Measurements from ENCODE around the gene MYPOP.

MYPOP gene

GRCh38 chr19:45863840-45864628 lies 38.4 kb downstream of the MYPOP start, which contains the start of gene FOXA3:
FOXA3 (plus strand) TSS chr19:45864326; CDS start chr19:45864457, 131 bp downstream.
- no peak for DNase-seq (ENCODE audit: low read depth)

- no peak for DNase-seq (ENCODE audit: low read depth)
Observed at GRCh38 chr19:45863335-45863839, 39.0 kb downstream of the MYPOP start.

GRCh38 chr19:45862564-45863334 lies 39.7 kb downstream of the MYPOP start, which contains the start of gene SYMPK:
SYMPK (minus strand) TSS chr19:45863147; CDS start chr19:45854495, 8,652 bp downstream.
- peak; percentile 99 for DNase-seq (ENCODE audit: low read depth)

DNA sequence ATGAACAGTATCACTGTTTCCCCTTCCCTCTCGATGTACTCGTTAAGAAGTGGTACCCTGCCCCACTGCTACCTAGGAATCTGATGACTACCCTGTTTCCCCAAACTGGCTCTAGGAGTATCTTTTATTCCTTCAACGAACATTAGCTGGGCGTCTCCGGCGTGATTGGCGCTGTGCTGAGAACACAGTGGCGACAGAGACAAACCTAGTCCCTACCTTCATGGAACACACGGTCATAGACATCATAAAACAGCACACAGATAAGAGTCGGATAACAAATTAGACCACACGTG lies 40.2 kb downstream of the MYPOP start:
- no peak for DNase-seq (ENCODE audit: low read depth)

GRCh38 chr19:45860359-45861259 lies 41.8 kb downstream of the MYPOP start:
- DNase-seq (ENCODE audit: low read depth): no peak

DNA sequence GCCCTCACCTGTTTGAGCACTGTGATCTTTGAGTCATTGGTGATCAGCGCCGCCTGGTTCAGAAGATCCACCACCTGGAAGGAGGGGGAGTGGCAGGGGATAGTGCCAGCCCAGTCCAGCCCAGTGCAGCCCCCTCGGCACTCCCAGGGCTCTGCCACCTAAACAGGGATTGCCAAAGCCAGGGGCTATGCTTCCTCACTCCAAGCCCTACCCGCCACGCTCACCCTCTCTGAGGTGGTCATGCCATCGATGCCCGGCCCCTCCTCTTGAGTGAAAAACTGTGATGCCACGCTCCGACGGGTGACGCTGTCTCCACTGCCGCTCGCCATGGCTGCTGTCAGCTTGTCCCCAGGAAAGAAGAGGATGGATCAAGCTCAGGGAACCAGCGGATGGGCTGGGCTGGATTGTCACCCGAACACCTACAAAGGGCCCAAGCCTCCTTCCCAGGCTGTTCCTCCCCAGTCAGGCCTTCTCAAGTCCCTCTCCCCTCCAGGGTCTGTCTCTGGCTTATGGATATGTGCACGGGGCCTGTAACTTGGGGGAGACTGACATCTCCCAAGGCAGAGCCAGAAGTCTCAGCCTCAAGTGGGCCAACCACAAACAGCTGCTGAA lies 48.1 kb downstream of the MYPOP start:
- DNase-seq (ENCODE audit: low read depth): no peak

DNA sequence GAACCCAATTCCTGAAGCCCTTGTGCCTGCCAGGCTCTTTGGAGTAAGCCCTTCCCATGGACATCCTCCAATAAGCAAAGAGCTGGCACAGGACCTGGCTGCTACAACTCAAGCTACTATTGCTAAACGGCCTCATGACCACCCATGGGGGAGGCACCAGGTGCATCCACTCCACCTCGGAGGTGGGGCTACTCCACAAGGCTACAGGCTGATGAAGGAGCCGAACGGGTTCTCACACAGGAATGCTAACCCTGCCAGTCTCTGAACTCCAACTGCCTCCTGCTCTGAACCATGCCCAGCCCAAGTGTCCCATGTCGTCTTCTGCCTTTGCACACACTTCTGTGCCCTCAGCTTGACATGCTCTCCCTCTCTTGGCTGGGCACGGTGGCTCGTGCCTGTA lies 49.4 kb downstream of the MYPOP start:
- no peak for DNase-seq (ENCODE audit: low read depth)

DNA sequence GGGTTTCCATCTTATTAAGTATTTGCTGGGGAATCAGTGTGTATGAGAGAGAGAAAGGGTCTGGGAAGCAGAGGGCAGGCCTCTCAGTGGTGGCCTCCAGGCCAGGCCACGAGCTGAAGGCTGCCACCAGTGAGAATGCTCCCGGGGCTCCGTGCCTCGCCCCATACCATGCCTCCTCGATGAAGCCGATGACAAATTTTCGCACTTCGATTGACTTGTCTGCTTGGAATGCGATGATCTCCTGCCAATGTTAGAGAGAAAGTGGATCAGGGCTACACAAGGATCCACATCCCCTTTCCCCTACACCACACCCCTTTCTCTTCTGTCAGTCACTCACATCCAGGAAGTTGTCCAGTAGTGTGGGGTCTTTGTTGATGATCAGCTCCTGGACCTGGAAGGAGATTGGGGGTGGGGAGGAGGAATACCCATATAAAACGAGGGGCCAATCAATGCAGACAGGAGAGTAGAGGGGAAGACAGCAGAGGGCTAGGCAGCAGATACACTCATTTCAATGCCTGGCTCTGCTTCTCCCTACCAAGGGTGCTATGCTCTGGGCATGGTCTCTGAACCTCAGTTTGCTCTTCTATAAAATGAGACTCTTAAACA lies 50.2 kb downstream of the MYPOP start:
- peak; percentile 44 for DNase-seq (ENCODE audit: low read depth)

- DNase-seq (ENCODE audit: low read depth): no peak
Observed at GRCh38 chr19:45848922-45849321, 53.5 kb downstream of the MYPOP start.

- DNase-seq (ENCODE audit: low read depth): no peak
Observed at GRCh38 chr19:45847663-45848062, 54.8 kb downstream of the MYPOP start.

DNA sequence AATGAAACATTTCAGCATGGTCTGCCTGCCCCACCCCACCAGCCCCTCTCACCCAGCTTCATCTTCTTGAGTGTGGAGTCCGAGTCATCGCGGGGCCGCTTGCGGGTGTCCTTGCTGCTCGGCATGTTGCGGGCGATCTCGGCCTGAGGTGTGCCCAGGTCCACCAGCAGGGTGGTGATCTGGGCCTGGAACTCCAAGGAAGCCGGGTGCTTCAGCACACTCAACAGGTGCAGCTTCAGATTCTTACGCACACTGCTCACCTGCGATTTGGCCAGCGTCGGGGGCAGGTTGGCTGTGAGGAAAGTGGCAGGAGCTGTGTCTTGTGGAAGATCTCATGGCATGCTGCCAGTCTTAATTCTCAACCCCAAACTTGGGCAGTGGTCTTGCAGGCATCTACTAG lies 60.2 kb downstream of the MYPOP start:
- no peak for DNase-seq (ENCODE audit: low read depth)
